HepG2 (cell line): ENCODE measurements around the gene CCDC9B. TPM values are rescaled to one million over a fixed set of nuclear protein-coding genes. Genes with fewer than 3 reads are reported as not detected.

Source experiments
- KDM3A ChIP-seq: IDR thresholded peaks from 2 replicates; pipeline ENCODE4 v1.6.1; 2018; ENCODE audit warnings: low read depth, missing compliant biosample characterization
- KMT2A ChIP-seq: sonication (generic); formaldehyde crosslinking; IDR thresholded peaks from 2 replicates; pipeline ENCODE4 v1.4.0; 2020; ENCODE audit warnings: missing genetic modification reagents
- TEAD2 ChIP-seq: sonication (generic); formaldehyde crosslinking; IDR thresholded peaks from 2 replicates; pipeline ENCODE4 v1.9.0; 2021; ENCODE audit warnings: missing genetic modification reagents
- ZNF232 ChIP-seq: sonication (generic); formaldehyde crosslinking; IDR thresholded peaks from 2 replicates; pipeline ENCODE4 v1.4.0; 2020; ENCODE audit warnings: missing genetic modification reagents, borderline replicate concordance
- ZNF350 ChIP-seq: sonication (generic); formaldehyde crosslinking; IDR thresholded peaks from 2 replicates; pipeline ENCODE4 v1.4.0; 2020; ENCODE audit warnings: mild to moderate bottlenecking, low read depth, missing genetic modification reagents, borderline replicate concordance
- polyA plus RNA-seq, 8 experiments: library from polyadenylated mRNA; depleted of rRNA in 3 of 8; stranded (reverse) in 7 of 8; unstranded in 1 of 8; fragments of >200 nt; fragmentation: Illumina TruSeq in 4 of 8; extraction: Trizol in 4 of 8; gene quantifications; 2 replicates each; pipeline versions ENCODE4 v1.2.1 to v1.2.3, GENCODE V29; 2011 to 2016; ENCODE audit warnings: low read depth in 4 of 8, missing spikeins in 1 of 8, mixed read lengths in 1 of 8; ENCODE audit not compliant: insufficient read depth in 1 of 8
- total RNA-seq, 5 experiments: library from RNA; depleted of rRNA; stranded (reverse); fragments of >200 nt; fragmentation: Illumina TruSeq; extraction: Trizol; gene quantifications; 2 replicates each; pipeline ENCODE4 v1.2.3, GENCODE V29; 2016; ENCODE audit warnings: low read depth in 1 of 5
- TF ChIP-seq, protein P1 (sequence below), 2 experiments: IDR thresholded peaks; 2 replicates each; pipeline ENCODE4 v1.6.1; 2011 to 2012; ENCODE audit warnings: low read length in 2 of 2, borderline replicate concordance in 1 of 2, low read depth in 1 of 2, mild to moderate bottlenecking in 1 of 2, moderate library complexity in 1 of 2
- TF ChIP-seq, protein P2 (sequence below), 2 experiments: sonication (generic) in 1 of 2; formaldehyde crosslinking in 1 of 2; IDR thresholded peaks; 2 replicates each; pipeline versions ENCODE4 v1.4.0 to v1.6.1; 2018 to 2020; ENCODE audit warnings: missing genetic modification reagents in 2 of 2, borderline replicate concordance in 1 of 2, low read depth in 1 of 2, mild to moderate bottlenecking in 1 of 2, missing biosample characterization in 1 of 2
- TF ChIP-seq, protein P3 (sequence below): sonication (generic); formaldehyde crosslinking; IDR thresholded peaks from 2 replicates; pipeline ENCODE4 v1.4.0; 2020; ENCODE audit warnings: mild to moderate bottlenecking, missing genetic modification reagents
- TF ChIP-seq, protein P4 (sequence below): sonication (generic); formaldehyde crosslinking; IDR thresholded peaks from 2 replicates; pipeline ENCODE4 v1.5.0; 2020; ENCODE audit warnings: missing genetic modification reagents
- TF ChIP-seq, protein P5 (sequence below): IDR thresholded peaks from 2 replicates; pipeline ENCODE4 v1.6.1; 2016; ENCODE audit warnings: low read depth
- TF ChIP-seq, protein P6 (sequence below): sonication (generic); formaldehyde crosslinking; IDR thresholded peaks from 2 replicates; pipeline ENCODE4 v1.9.0; 2022; ENCODE audit warnings: low read depth, missing genetic modification reagents

Gene CCDC9B
- total and polyA plus RNA-seq, 2 of the 13 experiments (the other 11 are each of a cell fraction or from before 2014, with no cell fraction given), result 0.98 to 1.6 TPM

DNA sequence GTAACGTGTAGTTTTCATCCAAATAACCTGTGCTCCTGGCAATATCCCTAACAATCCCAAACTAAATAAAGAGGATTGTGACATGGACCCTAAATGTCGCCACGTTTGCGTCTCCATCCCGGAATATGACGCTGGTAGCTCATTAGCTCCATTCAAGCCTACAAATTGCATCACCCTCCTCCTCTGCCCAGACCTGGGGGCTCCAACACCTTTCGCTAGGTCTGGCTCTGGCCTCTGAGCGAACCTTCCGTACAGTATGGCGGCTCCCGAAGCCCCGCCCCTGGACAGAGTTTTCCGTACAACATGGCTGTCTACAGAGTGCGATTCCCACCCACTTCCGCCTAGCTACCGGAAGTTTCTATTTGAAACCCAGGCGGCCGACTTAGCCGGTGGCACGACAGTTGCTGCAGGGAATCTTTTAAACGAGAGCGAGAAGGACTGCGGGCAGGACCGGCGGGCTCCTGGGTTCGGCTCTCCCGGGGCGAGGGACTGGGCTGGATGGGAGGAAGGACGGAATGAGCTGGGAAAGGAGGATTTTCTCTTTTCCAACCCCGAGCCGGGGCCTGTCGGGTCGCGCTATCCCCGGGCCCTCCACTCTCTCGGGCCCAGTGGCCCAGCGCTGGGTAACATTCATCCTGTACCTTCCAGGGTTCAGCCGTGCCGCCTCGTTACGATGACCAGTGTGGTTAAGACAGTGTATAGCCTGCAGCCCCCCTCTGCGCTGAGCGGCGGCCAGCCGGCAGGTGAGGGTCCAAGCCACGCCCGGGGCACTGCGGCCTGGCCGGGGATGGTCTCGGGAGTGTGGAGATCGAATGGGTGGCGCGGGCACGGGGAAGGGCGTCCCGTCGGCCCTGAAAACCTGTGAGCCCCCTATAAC is 42.1 kb upstream of the CCDC9B start, which contains the start of gene KNSTRN (continued):
- TF ChIP-seq, protein P1, sequence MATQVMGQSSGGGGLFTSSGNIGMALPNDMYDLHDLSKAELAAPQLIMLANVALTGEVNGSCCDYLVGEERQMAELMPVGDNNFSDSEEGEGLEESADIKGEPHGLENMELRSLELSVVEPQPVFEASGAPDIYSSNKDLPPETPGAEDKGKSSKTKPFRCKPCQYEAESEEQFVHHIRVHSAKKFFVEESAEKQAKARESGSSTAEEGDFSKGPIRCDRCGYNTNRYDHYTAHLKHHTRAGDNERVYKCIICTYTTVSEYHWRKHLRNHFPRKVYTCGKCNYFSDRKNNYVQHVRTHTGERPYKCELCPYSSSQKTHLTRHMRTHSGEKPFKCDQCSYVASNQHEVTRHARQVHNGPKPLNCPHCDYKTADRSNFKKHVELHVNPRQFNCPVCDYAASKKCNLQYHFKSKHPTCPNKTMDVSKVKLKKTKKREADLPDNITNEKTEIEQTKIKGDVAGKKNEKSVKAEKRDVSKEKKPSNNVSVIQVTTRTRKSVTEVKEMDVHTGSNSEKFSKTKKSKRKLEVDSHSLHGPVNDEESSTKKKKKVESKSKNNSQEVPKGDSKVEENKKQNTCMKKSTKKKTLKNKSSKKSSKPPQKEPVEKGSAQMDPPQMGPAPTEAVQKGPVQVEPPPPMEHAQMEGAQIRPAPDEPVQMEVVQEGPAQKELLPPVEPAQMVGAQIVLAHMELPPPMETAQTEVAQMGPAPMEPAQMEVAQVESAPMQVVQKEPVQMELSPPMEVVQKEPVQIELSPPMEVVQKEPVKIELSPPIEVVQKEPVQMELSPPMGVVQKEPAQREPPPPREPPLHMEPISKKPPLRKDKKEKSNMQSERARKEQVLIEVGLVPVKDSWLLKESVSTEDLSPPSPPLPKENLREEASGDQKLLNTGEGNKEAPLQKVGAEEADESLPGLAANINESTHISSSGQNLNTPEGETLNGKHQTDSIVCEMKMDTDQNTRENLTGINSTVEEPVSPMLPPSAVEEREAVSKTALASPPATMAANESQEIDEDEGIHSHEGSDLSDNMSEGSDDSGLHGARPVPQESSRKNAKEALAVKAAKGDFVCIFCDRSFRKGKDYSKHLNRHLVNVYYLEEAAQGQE (IDR thresholded peaks at IDR 0.05; ENCODE audit: borderline replicate concordance in 1 of 2, low read depth in 1 of 2, low read length in 2 of 2), result no peak
- TF ChIP-seq, protein P2, sequence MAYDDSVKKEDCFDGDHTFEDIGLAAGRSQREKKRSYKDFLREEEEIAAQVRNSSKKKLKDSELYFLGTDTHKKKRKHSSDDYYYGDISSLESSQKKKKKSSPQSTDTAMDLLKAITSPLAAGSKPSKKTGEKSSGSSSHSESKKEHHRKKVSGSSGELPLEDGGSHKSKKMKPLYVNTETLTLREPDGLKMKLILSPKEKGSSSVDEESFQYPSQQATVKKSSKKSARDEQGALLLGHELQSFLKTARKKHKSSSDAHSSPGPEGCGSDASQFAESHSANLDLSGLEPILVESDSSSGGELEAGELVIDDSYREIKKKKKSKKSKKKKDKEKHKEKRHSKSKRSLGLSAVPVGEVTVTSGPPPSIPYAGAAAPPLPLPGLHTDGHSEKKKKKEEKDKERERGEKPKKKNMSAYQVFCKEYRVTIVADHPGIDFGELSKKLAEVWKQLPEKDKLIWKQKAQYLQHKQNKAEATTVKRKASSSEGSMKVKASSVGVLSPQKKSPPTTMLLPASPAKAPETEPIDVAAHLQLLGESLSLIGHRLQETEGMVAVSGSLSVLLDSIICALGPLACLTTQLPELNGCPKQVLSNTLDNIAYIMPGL (CRISPR knock-in tag; IDR thresholded peaks at IDR 0.05; ENCODE audit: borderline replicate concordance in 1 of 2, low read depth in 1 of 2), result peak; percentile 44 to 70; a peak in 2 of 4 replicates
- TF ChIP-seq, protein P3, sequence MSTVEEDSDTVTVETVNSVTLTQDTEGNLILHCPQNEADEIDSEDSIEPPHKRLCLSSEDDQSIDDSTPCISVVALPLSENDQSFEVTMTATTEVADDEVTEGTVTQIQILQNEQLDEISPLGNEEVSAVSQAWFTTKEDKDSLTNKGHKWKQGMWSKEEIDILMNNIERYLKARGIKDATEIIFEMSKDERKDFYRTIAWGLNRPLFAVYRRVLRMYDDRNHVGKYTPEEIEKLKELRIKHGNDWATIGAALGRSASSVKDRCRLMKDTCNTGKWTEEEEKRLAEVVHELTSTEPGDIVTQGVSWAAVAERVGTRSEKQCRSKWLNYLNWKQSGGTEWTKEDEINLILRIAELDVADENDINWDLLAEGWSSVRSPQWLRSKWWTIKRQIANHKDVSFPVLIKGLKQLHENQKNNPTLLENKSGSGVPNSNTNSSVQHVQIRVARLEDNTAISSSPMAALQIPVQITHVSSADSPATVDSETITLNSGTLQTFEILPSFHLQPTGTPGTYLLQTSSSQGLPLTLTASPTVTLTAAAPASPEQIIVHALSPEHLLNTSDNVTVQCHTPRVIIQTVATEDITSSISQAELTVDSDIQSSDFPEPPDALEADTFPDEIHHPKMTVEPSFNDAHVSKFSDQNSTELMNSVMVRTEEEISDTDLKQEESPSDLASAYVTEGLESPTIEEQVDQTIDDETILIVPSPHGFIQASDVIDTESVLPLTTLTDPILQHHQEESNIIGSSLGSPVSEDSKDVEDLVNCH, result 0 out of 2 replicates have a peak, but pooled peaks have one; percentile 29
- no peak for TF ChIP-seq TEAD2 (CRISPR knock-in tag)
- TF ChIP-seq, protein P4, sequence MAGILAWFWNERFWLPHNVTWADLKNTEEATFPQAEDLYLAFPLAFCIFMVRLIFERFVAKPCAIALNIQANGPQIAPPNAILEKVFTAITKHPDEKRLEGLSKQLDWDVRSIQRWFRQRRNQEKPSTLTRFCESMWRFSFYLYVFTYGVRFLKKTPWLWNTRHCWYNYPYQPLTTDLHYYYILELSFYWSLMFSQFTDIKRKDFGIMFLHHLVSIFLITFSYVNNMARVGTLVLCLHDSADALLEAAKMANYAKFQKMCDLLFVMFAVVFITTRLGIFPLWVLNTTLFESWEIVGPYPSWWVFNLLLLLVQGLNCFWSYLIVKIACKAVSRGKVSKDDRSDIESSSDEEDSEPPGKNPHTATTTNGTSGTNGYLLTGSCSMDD (CRISPR knock-in tag), result no peak
- TF ChIP-seq, protein P5, sequence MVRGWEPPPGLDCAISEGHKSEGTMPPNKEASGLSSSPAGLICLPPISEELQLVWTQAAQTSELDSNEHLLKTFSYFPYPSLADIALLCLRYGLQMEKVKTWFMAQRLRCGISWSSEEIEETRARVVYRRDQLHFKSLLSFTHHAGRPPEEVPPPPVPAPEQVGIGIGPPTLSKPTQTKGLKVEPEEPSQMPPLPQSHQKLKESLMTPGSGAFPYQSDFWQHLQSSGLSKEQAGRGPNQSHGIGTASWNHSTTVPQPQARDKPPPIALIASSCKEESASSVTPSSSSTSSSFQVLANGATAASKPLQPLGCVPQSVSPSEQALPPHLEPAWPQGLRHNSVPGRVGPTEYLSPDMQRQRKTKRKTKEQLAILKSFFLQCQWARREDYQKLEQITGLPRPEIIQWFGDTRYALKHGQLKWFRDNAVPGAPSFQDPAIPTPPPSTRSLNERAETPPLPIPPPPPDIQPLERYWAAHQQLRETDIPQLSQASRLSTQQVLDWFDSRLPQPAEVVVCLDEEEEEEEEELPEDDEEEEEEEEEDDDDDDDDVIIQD, result no peak
- TF ChIP-seq KMT2A (CRISPR knock-in tag), result peak; percentile 66
- TF ChIP-seq, protein P6, sequence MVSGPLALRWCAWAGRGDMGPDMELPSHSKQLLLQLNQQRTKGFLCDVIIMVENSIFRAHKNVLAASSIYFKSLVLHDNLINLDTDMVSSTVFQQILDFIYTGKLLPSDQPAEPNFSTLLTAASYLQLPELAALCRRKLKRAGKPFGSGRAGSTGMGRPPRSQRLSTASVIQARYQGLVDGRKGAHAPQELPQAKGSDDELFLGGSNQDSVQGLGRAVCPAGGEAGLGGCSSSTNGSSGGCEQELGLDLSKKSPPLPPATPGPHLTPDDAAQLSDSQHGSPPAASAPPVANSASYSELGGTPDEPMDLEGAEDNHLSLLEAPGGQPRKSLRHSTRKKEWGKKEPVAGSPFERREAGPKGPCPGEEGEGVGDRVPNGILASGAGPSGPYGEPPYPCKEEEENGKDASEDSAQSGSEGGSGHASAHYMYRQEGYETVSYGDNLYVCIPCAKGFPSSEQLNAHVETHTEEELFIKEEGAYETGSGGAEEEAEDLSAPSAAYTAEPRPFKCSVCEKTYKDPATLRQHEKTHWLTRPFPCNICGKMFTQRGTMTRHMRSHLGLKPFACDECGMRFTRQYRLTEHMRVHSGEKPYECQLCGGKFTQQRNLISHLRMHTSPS (CRISPR knock-in tag), result no peak
- TF ChIP-seq KDM3A (CRISPR knock-in tag), result no peak
- TF ChIP-seq ZNF350 (CRISPR knock-in tag), result peak; percentile 83
- 0 out of 2 replicates have a peak, but pooled peaks have one; percentile 18 for TF ChIP-seq ZNF232 (CRISPR knock-in tag)
